IPS-20b (cell line): ENCODE measurements around the gene HOXB3.

Experiments used
- H3K27ac ChIP-seq: one replicate; pipeline ENCODE4 v1.5.1; 2013; ENCODE audit warnings: low read length
- H3K27me3 ChIP-seq: 2 replicates; pipeline ENCODE4 v1.6.1; 2013; ENCODE audit warnings: mild to moderate bottlenecking, low read length, inconsistent platforms; ENCODE audit not compliant: insufficient read depth
- H3K36me3 ChIP-seq: 2 replicates; pipeline ENCODE4 v1.6.1; 2013; ENCODE audit warnings: low read depth, mild to moderate bottlenecking, inconsistent platforms, low read length, moderate library complexity; ENCODE audit not compliant: insufficient read depth
- H3K4me1 ChIP-seq: 2 replicates; pipeline ENCODE4 v1.6.1; 2013; ENCODE audit warnings: mild to moderate bottlenecking, control low read depth, inconsistent platforms, low read length, moderate library complexity; ENCODE audit not compliant: insufficient read depth
- H3K4me3 ChIP-seq: 2 replicates; pipeline ENCODE4 v1.5.1; 2013; ENCODE audit warnings: mild to moderate bottlenecking, low read length, inconsistent platforms
- H3K9ac ChIP-seq: 2 replicates; pipeline ENCODE4 v1.6.1; 2013; ENCODE audit warnings: low read depth, mild to moderate bottlenecking, inconsistent platforms, low read length, moderate library complexity
- H3K9me3 ChIP-seq: 2 replicates; pipeline ENCODE4 v1.6.1; 2013; ENCODE audit warnings: mild to moderate bottlenecking, low read depth, low read length, inconsistent platforms; ENCODE audit not compliant: insufficient read depth

The HOXB3 gene

GRCh38 chr17:48623583-48623982, 33.5 kb upstream of the HOXB3 start:
- H3K4me1 ChIP-seq = no peaks in the 10 kb centered on the region

GRCh38 chr17:48622857-48623256, 32.8 kb upstream of the HOXB3 start:
- H3K27me3 ChIP-seq = peaks cover 100% of the 10 kb centered on the region
- no peak overlapping the region for H3K9ac ChIP-seq
- no peaks in the 10 kb centered on the region for H3K4me1 ChIP-seq
- no peaks in the 10 kb centered on the region for H3K36me3 ChIP-seq
- no peak overlapping the region for H3K27ac ChIP-seq
- H3K4me3 ChIP-seq = no peak overlapping the region
- H3K9me3 ChIP-seq = peaks cover 19% of the 10 kb centered on the region

More at GRCh38 chr17:48623583-48623982, 33.5 kb upstream of the HOXB3 start:
- Histone ChIP-seq H3K36me3 (no peaks in the 10 kb centered on the region), H3K27ac (no peak overlapping the region), H3K27me3 (peaks cover 100% of the 10 kb centered on the region), H3K9ac (no peak overlapping the region), H3K9me3 (peaks cover 19% of the 10 kb centered on the region), H3K4me3 (no peak overlapping the region)

GRCh38 chr17:48621410-48622392, 31.7 kb upstream of the HOXB3 start:
- Histone ChIP-seq H3K9ac (no peak overlapping the region), H3K4me3 (no peak overlapping the region), H3K36me3 (no peaks in the 10 kb centered on the region), H3K9me3 (peaks cover 26% of the 10 kb centered on the region), H3K27me3 (peaks cover 100% of the 10 kb centered on the region), H3K27ac (no peak overlapping the region), H3K4me1 (no peaks in the 10 kb centered on the region)

- Histone ChIP-seq H3K27me3 (peaks cover 100% of the 10 kb centered on the region), H3K27ac (no peak overlapping the region), H3K4me1 (no peaks in the 10 kb centered on the region), H3K4me3 (no peak overlapping the region), H3K9ac (no peak overlapping the region), H3K36me3 (no peaks in the 10 kb centered on the region), H3K9me3 (peaks cover 29% of the 10 kb centered on the region)
These were observed 30.6 kb upstream of the HOXB3 start for GRCh38 chr17:48620461-48621139.

- Histone ChIP-seq H3K9me3 (peaks cover 29% of the 10 kb centered on the region), H3K4me1 (no peaks in the 10 kb centered on the region), H3K9ac (no peak overlapping the region), H3K27me3 (peaks cover 100% of the 10 kb centered on the region), H3K4me3 (no peak overlapping the region), H3K27ac (no peak overlapping the region), H3K36me3 (no peaks in the 10 kb centered on the region)
These were observed 29.9 kb upstream of the HOXB3 start for GRCh38 chr17:48619826-48620449.

GRCh38 chr17:48618256-48618896, 28.3 kb upstream of the HOXB3 start:
- no peaks in the 10 kb centered on the region for H3K4me1 ChIP-seq
- H3K9me3 ChIP-seq = peaks cover 24% of the 10 kb centered on the region; the same call in 1 of the 2 replicates
- H3K4me3 ChIP-seq = no peak overlapping the region
- no peaks in the 10 kb centered on the region for H3K36me3 ChIP-seq
- no peak overlapping the region for H3K9ac ChIP-seq
- no peak overlapping the region for H3K27ac ChIP-seq
- H3K27me3 ChIP-seq = peaks cover 100% of the 10 kb centered on the region

- Histone ChIP-seq H3K9ac (no peak overlapping the region), H3K36me3 (no peaks in the 10 kb centered on the region), H3K4me3 (no peak overlapping the region), H3K27ac (no peak overlapping the region), H3K4me1 (no peaks in the 10 kb centered on the region), H3K9me3 (peaks cover 24% of the 10 kb centered on the region; the same call in 1 of the 2 replicates), H3K27me3 (peaks cover 100% of the 10 kb centered on the region)
These were observed 27.6 kb upstream of the HOXB3 start for GRCh38 chr17:48617471-48618255.

- Histone ChIP-seq H3K27me3 (peaks cover 100% of the 10 kb centered on the region), H3K27ac (no peak overlapping the region), H3K9ac (no peak overlapping the region), H3K36me3 (no peaks in the 10 kb centered on the region), H3K4me1 (no peaks in the 10 kb centered on the region), H3K4me3 (no peak overlapping the region), H3K9me3 (peaks cover 18% of the 10 kb centered on the region; the same call in 1 of the 2 replicates)
These were observed 26.9 kb upstream of the HOXB3 start for GRCh38 chr17:48616717-48617470.

- Histone ChIP-seq H3K36me3 (no peaks in the 10 kb centered on the region), H3K27me3 (peaks cover 100% of the 10 kb centered on the region), H3K27ac (no peak overlapping the region), H3K9me3 (peaks cover 14% of the 10 kb centered on the region; the same call in 1 of the 2 replicates), H3K9ac (no peak overlapping the region), H3K4me3 (no peak overlapping the region), H3K4me1 (no peaks in the 10 kb centered on the region)
These were observed 26.1 kb upstream of the HOXB3 start for GRCh38 chr17:48615963-48616716.
